Esophagus squamous epithelium (tissue), 4 donors: ENCODE measurements around the gene REV3L.

Source experiments
- CTCF ChIP-seq, 6 experiments: fragments of 450-650 bp in 4 of 6; fragments of 200-600 bp in 2 of 6; sonication (generic) in 2 of 6; IDR thresholded peaks; one replicate each; pipeline ENCODE4 v1.5.1; 2016 to 2019; ENCODE audit warnings: antibody characterized with exemption in 6 of 6, mild to moderate bottlenecking in 4 of 6, moderate library complexity in 4 of 6
- POLR2A ChIP-seq, 4 donors: fragments of 450-650 bp; IDR thresholded peaks; one replicate each; pipeline ENCODE4 v1.6.1; 2017; ENCODE audit warnings: antibody characterized with exemption in 4 of 4, mild to moderate bottlenecking in 4 of 4, moderate library complexity in 3 of 4

- TF ChIP-seq POLR2A (IDR thresholded peaks at IDR 0.05) (no peak), CTCF (IDR thresholded peaks at IDR 0.05) (no peak)
Observed at GRCh38 chr6:111407686-111408085, 75.3 kb downstream of the REV3L start.
